ENCODE measurements around the gene ARHGAP8.

DNA sequence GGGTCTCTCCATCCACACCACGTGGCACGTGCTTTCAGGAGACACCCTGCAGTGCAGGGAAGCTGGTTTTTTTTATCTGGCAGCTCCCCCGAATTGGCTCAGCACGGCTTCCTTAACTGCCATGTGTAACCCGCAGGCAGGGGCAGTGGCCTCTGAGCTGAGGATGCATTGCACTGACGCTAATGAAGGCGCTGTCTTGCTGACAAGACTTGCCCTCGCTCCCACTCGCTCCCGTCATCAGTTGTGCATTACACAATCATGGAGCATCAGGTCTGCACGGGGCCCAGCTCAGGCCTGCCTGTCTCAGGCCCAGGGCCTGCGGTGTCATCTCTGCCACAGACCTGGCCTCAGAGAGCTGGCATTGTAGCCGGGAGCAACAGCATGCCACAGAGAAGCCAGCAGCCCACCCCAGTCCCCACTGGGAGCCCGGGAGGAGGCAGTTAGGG, 95.9 kb downstream of the ARHGAP8 start:
- no peak for TF ChIP-seq EZH2 (IDR thresholded peaks at IDR 0.05; ENCODE audit: borderline replicate concordance, insufficient read depth, low read depth, low read length, poor library complexity, severe bottlenecking)
- no peak for TF ChIP-seq CTCF (IDR thresholded peaks at IDR 0.05)

Data from B cell (primary cell).